HT-29 (cell line): ENCODE measurements around the gene TMEM91. TPM values are rescaled to one million over a fixed set of nuclear protein-coding genes. Genes with fewer than 3 reads are reported as not detected.
A peak's percentile ranks its signal among the peaks of the same experiment; 100 is the strongest.
"Not testable (repeated sequence)": the region's sequence is repeated elsewhere in the genome, so short reads cannot be mapped to it uniquely, and the experiment has no call there.

Experiments used
- DNase-seq: peaks from one replicate; pipeline ENCODE4 v3.0.0-alpha.2; 2015; ENCODE audit warnings: low spot score
- total RNA-seq: library from RNA; depleted of rRNA; stranded (reverse); fragments of >200 nt; shearing (Covaris generic); gene quantifications from 2 replicates; pipeline ENCODE4 v1.2.3, GENCODE V29; 2014; rRNA removed

TMEM91 gene
- 10.2 and 11.0 TPM in 2 replicates for total RNA-seq

- DNase-seq: no peak
Observed at GRCh38 chr19:41376241-41376997, at the start of gene TMEM91. TSS of gene TMEM91 (plus strand) at chr19:41376533. CDS start at chr19:41378310, 1,777 bp downstream.

- no peak for DNase-seq
Observed at GRCh38 chr19:41327076-41327575, 49.2 kb upstream of the TMEM91 start.

GRCh38 chr19:41327576-41328156 is 48.7 kb upstream of the TMEM91 start:
- DNase-seq: peak; percentile 85

- no peak for DNase-seq
Observed at GRCh38 chr19:41328157-41328841, 48.0 kb upstream of the TMEM91 start.

GRCh38 chr19:41328842-41329225 is 47.5 kb upstream of the TMEM91 start:
- no peak for DNase-seq

GRCh38 chr19:41330481-41330880 is 45.9 kb upstream of the TMEM91 start:
- DNase-seq: no peak

- DNase-seq: no peak
Observed at GRCh38 chr19:41330946-41331678, 45.2 kb upstream of the TMEM91 start.

- DNase-seq: no peak
Observed at GRCh38 chr19:41332000-41332399, 44.3 kb upstream of the TMEM91 start.

- DNase-seq: no peak
Observed at GRCh38 chr19:41332468-41332867, 43.9 kb upstream of the TMEM91 start.

GRCh38 chr19:41334793-41335192 is 41.5 kb upstream of the TMEM91 start:
- no peak for DNase-seq

- no peak for DNase-seq
Observed at GRCh38 chr19:41335467-41335866, 40.9 kb upstream of the TMEM91 start.

- no peak for DNase-seq
Observed at GRCh38 chr19:41339936-41340335, 36.4 kb upstream of the TMEM91 start.

GRCh38 chr19:41341669-41342490 is 34.5 kb upstream of the TMEM91 start:
- peak; percentile 80 for DNase-seq

GRCh38 chr19:41344162-41344561 is 32.2 kb upstream of the TMEM91 start:
- no peak for DNase-seq

- DNase-seq: not testable (repeated sequence)
Observed at GRCh38 chr19:41346916-41347315, 29.4 kb upstream of the TMEM91 start.

- peak; percentile 30 for DNase-seq
Observed at GRCh38 chr19:41350735-41351338, 25.5 kb upstream of the TMEM91 start.

GRCh38 chr19:41351339-41352245 is 24.7 kb upstream of the TMEM91 start:
- peak; percentile 50 for DNase-seq

GRCh38 chr19:41352279-41352608 is 24.1 kb upstream of the TMEM91 start:
- DNase-seq: no peak
